Stomach (tissue), 4 donors: ENCODE data around the gene AFF1.

ENCODE experiments used
- CTCF ChIP-seq, 7 experiments: fragments of 450-650 bp in 4 of 7; fragments of 200-600 bp in 3 of 7; sonication (generic) in 3 of 7; IDR thresholded peaks; one replicate each; pipeline ENCODE4 v1.5.1; 2016 to 2019; ENCODE audit warnings: antibody characterized with exemption in 7 of 7, control low read depth in 2 of 7, mild to moderate bottlenecking in 1 of 7
- POLR2A ChIP-seq, 4 donors: fragments of 450-650 bp; IDR thresholded peaks; one replicate each; pipeline ENCODE4 v1.6.1; 2016; ENCODE audit warnings: antibody characterized with exemption in 4 of 4, control low read depth in 2 of 4, mild to moderate bottlenecking in 1 of 4, moderate library complexity in 1 of 4
- POLR2AphosphoS5 ChIP-seq, 3 donors: sonication (generic); formaldehyde crosslinking; IDR thresholded peaks; one replicate each; pipeline ENCODE4 v1.6.1; 2016; ENCODE audit warnings: antibody characterized with exemption in 3 of 3

DNA sequence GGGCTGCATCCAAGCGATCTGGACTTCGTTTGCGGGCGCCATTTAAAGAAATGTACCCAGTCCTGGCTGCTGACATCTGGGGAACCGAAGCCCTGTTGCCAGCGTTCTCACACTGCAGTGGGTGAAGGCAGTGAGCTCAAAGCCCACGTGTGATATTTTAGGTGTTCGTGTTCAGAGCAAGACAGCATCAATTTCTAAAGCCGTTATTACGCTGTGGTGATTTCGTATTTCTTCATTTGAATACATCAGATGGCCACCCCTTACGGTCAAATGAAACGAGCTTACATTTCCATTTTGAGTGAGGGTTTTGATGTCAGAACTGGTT, 42.2 kb upstream of the AFF1 start:
- no peak for TF ChIP-seq POLR2A (IDR thresholded peaks at IDR 0.05)
- TF ChIP-seq CTCF (IDR thresholded peaks at IDR 0.05), result no peak
- no peak for TF ChIP-seq POLR2AphosphoS5 (IDR thresholded peaks at IDR 0.05)
